Measurements from ENCODE around the gene ACTN1. TPM values are rescaled to one million over a fixed set of nuclear protein-coding genes. Genes with fewer than 3 reads are reported as not detected.
A peak's percentile ranks its signal among the peaks of the same experiment; 100 is the strongest.

Gene ACTN1
- total and polyA plus RNA-seq, 3 donors from 2014 or later: 51.0 to 82.3 (median 69.5) TPM

DNA sequence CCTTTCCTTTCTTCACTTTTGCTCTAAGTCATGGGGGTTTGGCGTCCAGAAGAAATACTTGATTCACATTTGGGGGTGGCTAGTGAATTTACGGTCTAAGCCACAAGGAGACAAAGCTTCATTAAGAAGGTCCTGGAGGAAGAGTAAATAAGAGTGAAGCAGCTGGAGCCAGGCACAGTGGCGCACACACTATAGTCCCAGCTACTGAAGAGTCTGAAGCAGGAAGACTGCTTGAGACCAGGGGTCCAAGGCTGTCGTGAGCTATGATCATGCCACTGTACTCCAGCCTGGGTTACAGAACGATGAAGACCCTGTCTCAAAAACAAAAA lies 23.3 kb downstream of the ACTN1 start:
- Histone ChIP-seq H3K4me3 (no peak overlapping the region), H3K27me3 (no peaks in the 10 kb centered on the region), H3K27ac (peak overlapping the region in 1 of 2 donors; percentile 1), H3K4me1 (peaks cover 51% of the 10 kb centered on the region), H3K9me3 (no peaks in the 10 kb centered on the region), H3K36me3 (ENCODE audit: low read depth, missing control alignments) (no peaks in the 10 kb centered on the region)
- no peak for TF ChIP-seq POLR2A (IDR thresholded peaks at IDR 0.05)
- no peak for TF ChIP-seq CTCF (IDR thresholded peaks at IDR 0.05)
- 53 to 63% methylated on average over 5 of the region's 5 CpGs for WGBS, 2 donors
- intact Hi-C loops (cut with DNase I; ENCODE audit: low total_unique reads): no loop called here
- no peak for DNase-seq

GRCh38 chr14:68955164-68955850 lies 23.8 kb downstream of the ACTN1 start:
- Histone ChIP-seq H3K9me3 (no peaks in the 10 kb centered on the region), H3K4me1 (peaks cover 52% of the 10 kb centered on the region), H3K4me3 (no peak overlapping the region), H3K36me3 (ENCODE audit: low read depth, missing control alignments) (no peaks in the 10 kb centered on the region), H3K27me3 (no peaks in the 10 kb centered on the region), H3K27ac (peak overlapping the region in 1 of 2 donors; percentile 1)
- TF ChIP-seq POLR2A (IDR thresholded peaks at IDR 0.05) (no peak), CTCF (IDR thresholded peaks at IDR 0.05) (no peak)
- intact Hi-C loops (cut with DNase I; ENCODE audit: low total_unique reads): no loop called here
- no peak for DNase-seq
- 65 to 75% methylated on average over 10 of the region's 10 CpGs for WGBS, 2 donors

DNA sequence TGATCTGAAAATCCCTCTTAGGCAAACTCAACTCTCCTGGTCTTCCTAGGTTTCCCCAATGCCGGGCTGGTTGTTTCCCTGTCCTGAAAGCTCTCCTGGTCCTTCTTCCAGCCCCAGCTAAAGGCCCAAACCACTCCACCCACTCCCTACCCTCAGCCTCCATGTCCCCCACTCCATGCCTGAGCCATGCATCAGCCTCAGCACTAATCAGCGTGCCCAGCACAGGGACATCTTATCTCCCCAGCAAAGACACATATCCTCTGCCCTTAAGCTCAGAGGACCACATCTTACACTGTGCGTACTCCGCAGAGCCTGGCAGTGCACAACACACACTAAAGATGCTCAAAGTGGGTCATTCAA lies 25.9 kb downstream of the ACTN1 start:
- WGBS, 2 donors: 65 to 73% methylated on average over 4 of the region's 4 CpGs
- TF ChIP-seq CTCF (IDR thresholded peaks at IDR 0.05) (no peak), POLR2A (IDR thresholded peaks at IDR 0.05) (no peak)
- no peak for DNase-seq
- no peaks in the 10 kb centered on the region for H3K9me3 ChIP-seq
- H3K36me3 ChIP-seq (ENCODE audit: low read depth, missing control alignments): no peaks in the 10 kb centered on the region
- no peak overlapping the region for H3K4me3 ChIP-seq
- peak overlapping the region in 1 of 2 donors; percentile 78 for H3K27ac ChIP-seq
- intact Hi-C loops (cut with DNase I; ENCODE audit: low total_unique reads): no loop called here
- H3K27me3 ChIP-seq: no peaks in the 10 kb centered on the region
- H3K4me1 ChIP-seq: peaks cover 61% of the 10 kb centered on the region

DNA sequence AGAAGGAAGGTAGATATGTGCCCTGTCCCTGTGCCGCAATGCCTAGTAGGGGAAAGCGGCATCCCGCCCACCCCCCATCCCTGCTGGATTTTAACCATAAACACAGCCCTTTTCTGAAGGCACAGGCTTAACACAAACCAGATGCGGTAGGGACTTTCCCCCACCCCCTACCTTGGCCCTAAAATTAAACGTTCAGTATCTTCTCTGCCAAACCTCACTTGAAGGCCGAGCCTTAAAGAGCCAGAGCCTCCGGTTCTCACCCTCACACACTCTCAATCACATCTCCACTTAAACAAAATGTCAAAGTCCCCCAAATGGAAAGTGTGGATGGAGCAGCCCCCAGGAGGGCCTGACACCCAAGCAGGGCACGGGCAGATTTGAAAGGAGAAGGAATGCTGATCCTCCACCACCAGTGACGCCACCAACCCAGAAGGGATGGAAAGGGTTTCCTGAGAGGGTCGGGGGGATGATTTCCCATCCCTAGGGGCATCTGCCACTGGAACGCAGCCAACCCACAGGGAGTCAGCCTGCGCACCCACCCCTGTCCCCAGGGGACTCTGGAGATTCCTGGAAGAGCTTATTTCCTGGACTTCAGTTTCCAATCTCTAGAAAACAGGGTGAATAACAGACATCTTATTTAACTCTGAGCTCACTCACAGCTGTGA lies 26.4 kb downstream of the ACTN1 start:
- Histone ChIP-seq H3K9me3 (no peaks in the 10 kb centered on the region), H3K27ac (peak overlapping the region; percentile 52 to 78), H3K4me3 (no peak overlapping the region), H3K36me3 (ENCODE audit: low read depth, missing control alignments) (no peaks in the 10 kb centered on the region), H3K27me3 (no peaks in the 10 kb centered on the region), H3K4me1 (peaks cover 62% of the 10 kb centered on the region)
- intact Hi-C loops (cut with DNase I; ENCODE audit: low total_unique reads): no loop called here
- DNase-seq: peak; percentile 55
- WGBS, 2 donors: 49 to 51% methylated on average over 12 of the region's 12 CpGs
- no peak for TF ChIP-seq POLR2A (IDR thresholded peaks at IDR 0.05)
- TF ChIP-seq CTCF (IDR thresholded peaks at IDR 0.05): no peak
